MM.1S (cell line): ENCODE data around the gene CDH4.

Experiments
- DNase-seq: peaks from one replicate; pipeline ENCODE4 v3.0.0-alpha.2; 2015
- H2AFZ ChIP-seq: fragments of 300-600 bp; sonication (generic); 2 replicates; pipeline ENCODE4 v1.6.0; 2016; ENCODE audit warnings: antibody characterized with exemption, low read length
- H3F3A ChIP-seq: fragments of 300-600 bp; sonication (generic); 2 replicates; pipeline ENCODE4 v1.6.1; 2016; ENCODE audit warnings: mild to moderate bottlenecking, antibody characterized with exemption, low read length, moderate library complexity, mixed read lengths; ENCODE audit not compliant: insufficient read depth
- H3K27ac ChIP-seq: fragments of 300-600 bp; sonication (generic); 2 replicates; pipeline ENCODE4 v1.5.1; 2016; ENCODE audit warnings: mild to moderate bottlenecking, low read length
- H3K27me3 ChIP-seq: fragments of 300-600 bp; sonication (generic); replicated peaks from 2 replicates; pipeline ENCODE4 v1.6.0; 2016; ENCODE audit warnings: low read length; ENCODE audit not compliant: insufficient read depth
- H3K36me3 ChIP-seq: fragments of 300-600 bp; sonication (generic); replicated peaks from 2 replicates; pipeline ENCODE4 v1.6.1; 2016; ENCODE audit warnings: mild to moderate bottlenecking, low read length, mixed read lengths; ENCODE audit not compliant: insufficient read depth
- H3K4me1 ChIP-seq: fragments of 300-600 bp; sonication (generic); 2 replicates; pipeline ENCODE4 v1.6.1; 2016; ENCODE audit warnings: low read length, mixed read lengths
- H3K4me2 ChIP-seq: fragments of 300-600 bp; sonication (generic); 2 replicates; pipeline ENCODE4 v1.6.0; 2016; ENCODE audit warnings: low read depth, low read length
- H3K4me3 ChIP-seq: fragments of 300-600 bp; sonication (generic); 2 replicates; pipeline ENCODE4 v1.5.1; 2016; ENCODE audit warnings: low read length, mixed read lengths
- H3K79me2 ChIP-seq: fragments of 300-600 bp; sonication (generic); 2 replicates; pipeline ENCODE4 v1.6.1; 2016; ENCODE audit warnings: mixed run types, low read length, mixed read lengths
- H3K9ac ChIP-seq: fragments of 300-600 bp; sonication (generic); 2 replicates; pipeline ENCODE4 v1.6.1; 2016; ENCODE audit warnings: low read length, mixed read lengths
- H3K9me2 ChIP-seq: fragments of 300-600 bp; sonication (generic); replicated peaks from 2 replicates; pipeline ENCODE4 v1.6.1; 2016; ENCODE audit warnings: mild to moderate bottlenecking, low read length, mixed read lengths; ENCODE audit not compliant: insufficient read depth
- H3K9me3 ChIP-seq: fragments of 300-600 bp; sonication (generic); replicated peaks from 2 replicates; pipeline ENCODE4 v1.6.1; 2016; ENCODE audit warnings: mild to moderate bottlenecking, low read length, mixed read lengths; ENCODE audit not compliant: insufficient read depth
- H4K20me1 ChIP-seq: fragments of 300-600 bp; sonication (generic); 2 replicates; pipeline ENCODE4 v1.6.1; 2016; ENCODE audit warnings: mild to moderate bottlenecking, low read length, moderate library complexity, mixed read lengths; ENCODE audit not compliant: insufficient read depth
- EZH2 ChIP-seq: fragments of 300-600 bp; sonication (generic); optimal IDR thresholded peaks from 2 replicates; pipeline ENCODE3; 2017; ENCODE audit warnings: low read depth, mild to moderate bottlenecking, antibody characterized with exemption, low read length, mixed read lengths
- EZH2phosphoT487 ChIP-seq: fragments of 300-600 bp; sonication (generic); IDR thresholded peaks from 2 replicates; pipeline ENCODE4 v1.6.1; 2018; ENCODE audit warnings: antibody characterized with exemption, low read length
- TF ChIP-seq, protein P1 (sequence below): fragments of 300-600 bp; sonication (generic); IDR thresholded peaks from 2 replicates; pipeline ENCODE4 v1.5.1; 2016; ENCODE audit warnings: antibody characterized with exemption, low read length, mixed read lengths

Gene CDH4

DNA sequence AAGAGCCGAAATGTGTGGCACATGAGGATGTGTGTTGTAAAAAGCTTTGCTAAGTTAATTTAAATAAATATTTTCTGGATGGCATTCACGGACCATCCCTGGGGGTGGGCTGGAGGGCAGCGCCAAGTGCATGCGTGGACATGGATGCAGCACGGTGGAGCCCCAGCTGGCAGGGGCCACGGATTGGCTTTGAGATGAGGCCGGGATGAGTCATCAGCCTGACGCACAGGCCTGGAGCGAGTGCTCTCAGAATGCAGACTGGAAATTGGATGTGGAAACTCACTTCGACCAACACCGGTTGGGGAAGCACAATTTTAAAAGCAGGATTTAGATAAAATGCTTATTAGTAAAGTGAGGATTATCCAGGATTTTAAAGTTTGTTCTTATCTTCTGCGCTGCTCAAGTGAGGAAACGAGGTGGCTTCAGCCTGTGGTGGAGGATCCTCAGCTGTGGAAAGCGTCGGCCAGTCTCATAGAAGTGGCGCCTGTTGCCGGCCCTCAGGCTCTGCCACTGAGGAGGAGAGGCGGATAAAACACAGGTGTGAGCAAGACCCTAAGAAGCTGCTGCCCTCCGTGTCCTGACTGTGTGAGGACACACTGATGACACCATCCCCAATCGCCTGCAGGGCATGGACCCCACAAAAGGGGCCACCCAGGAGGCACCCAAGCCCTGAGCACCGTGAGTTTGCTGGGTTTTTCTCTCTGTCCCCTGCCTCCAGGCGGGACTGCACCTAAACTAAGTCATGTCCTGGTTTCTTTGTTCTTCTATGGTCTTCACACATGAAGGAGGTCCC, 279.7 kb downstream of the CDH4 start:
- Histone ChIP-seq H3K36me3 (no peaks in the 10 kb centered on the region), H3F3A (no peaks in the 10 kb centered on the region), H3K4me2 (no peak overlapping the region), H3K27me3 (peaks cover 81% of the 10 kb centered on the region), H3K79me2 (no peaks in the 10 kb centered on the region), H2AFZ (no peak overlapping the region), H4K20me1 (no peaks in the 10 kb centered on the region), H3K9me3 (no peaks in the 10 kb centered on the region), H3K4me1 (no peaks in the 10 kb centered on the region), H3K9ac (no peak overlapping the region), H3K9me2 (no peaks in the 10 kb centered on the region), H3K4me3 (no peak overlapping the region), H3K27ac (no peak overlapping the region)
- no peak for TF ChIP-seq EZH2
- TF ChIP-seq, protein P1, sequence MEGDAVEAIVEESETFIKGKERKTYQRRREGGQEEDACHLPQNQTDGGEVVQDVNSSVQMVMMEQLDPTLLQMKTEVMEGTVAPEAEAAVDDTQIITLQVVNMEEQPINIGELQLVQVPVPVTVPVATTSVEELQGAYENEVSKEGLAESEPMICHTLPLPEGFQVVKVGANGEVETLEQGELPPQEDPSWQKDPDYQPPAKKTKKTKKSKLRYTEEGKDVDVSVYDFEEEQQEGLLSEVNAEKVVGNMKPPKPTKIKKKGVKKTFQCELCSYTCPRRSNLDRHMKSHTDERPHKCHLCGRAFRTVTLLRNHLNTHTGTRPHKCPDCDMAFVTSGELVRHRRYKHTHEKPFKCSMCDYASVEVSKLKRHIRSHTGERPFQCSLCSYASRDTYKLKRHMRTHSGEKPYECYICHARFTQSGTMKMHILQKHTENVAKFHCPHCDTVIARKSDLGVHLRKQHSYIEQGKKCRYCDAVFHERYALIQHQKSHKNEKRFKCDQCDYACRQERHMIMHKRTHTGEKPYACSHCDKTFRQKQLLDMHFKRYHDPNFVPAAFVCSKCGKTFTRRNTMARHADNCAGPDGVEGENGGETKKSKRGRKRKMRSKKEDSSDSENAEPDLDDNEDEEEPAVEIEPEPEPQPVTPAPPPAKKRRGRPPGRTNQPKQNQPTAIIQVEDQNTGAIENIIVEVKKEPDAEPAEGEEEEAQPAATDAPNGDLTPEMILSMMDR, result no peak
- no peak for DNase-seq

DNA sequence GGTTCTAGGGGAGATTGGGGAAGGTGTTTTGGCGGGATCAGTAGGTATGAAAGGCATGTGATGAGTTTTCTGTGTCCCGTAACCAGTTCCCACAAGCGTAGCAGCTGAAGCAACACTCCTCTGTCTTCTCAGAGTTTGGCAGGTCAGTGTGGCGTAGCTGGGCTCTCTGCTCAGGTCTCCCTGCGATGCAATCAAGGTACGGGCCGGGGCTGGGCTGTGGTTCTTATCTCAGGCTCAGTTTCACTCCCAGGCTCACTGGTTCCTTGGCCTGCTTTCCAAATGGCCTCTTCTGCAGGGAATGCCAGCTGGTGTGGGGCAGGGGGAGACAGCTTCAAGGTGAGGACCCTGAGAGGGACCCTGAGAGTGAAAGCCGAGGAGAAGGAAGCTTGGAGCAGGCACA, 280.7 kb downstream of the CDH4 start:
- H3K4me2 ChIP-seq, result no peak overlapping the region
- H2AFZ ChIP-seq, result no peak overlapping the region
- no peak overlapping the region for H3K27ac ChIP-seq
- no peaks in the 10 kb centered on the region for H3K4me1 ChIP-seq
- DNase-seq, result no peak
- H3K79me2 ChIP-seq, result no peaks in the 10 kb centered on the region
- no peaks in the 10 kb centered on the region for H3F3A ChIP-seq
- peaks cover 81% of the 10 kb centered on the region for H3K27me3 ChIP-seq
- H3K9me3 ChIP-seq, result no peaks in the 10 kb centered on the region
- TF ChIP-seq EZH2, result no peak
- TF ChIP-seq EZH2phosphoT487, result no peak
- TF ChIP-seq, protein P1, result no peak
- no peak overlapping the region for H3K4me3 ChIP-seq
- no peaks in the 10 kb centered on the region for H3K36me3 ChIP-seq
- no peaks in the 10 kb centered on the region for H3K9me2 ChIP-seq
- no peaks in the 10 kb centered on the region for H4K20me1 ChIP-seq
- no peak overlapping the region for H3K9ac ChIP-seq

DNA sequence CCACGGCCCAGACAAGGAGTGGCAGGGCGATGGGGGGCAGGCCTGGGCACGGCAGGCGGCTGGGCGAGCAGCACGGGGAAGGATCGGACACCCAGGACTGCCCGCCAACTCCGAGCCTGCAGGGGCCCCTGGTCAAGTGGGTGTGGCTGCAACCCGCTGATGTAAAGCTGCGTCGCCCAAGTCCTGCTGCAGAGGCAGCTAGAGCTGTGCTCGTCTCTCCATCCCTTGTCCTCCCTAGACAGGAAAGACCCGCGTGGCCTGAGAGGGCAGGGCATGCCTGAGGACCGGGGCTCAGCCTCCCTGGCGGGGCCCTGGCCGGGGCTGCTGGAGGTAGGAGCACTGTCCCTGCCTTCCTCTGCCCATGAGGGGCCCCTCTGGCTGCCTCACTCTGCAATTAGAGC, 281.2 kb downstream of the CDH4 start:
- no peak overlapping the region for H3K27ac ChIP-seq
- H3K9me2 ChIP-seq, result no peaks in the 10 kb centered on the region
- H3K4me3 ChIP-seq, result no peak overlapping the region
- no peak overlapping the region for H2AFZ ChIP-seq
- no peak for DNase-seq
- no peaks in the 10 kb centered on the region for H3F3A ChIP-seq
- H3K27me3 ChIP-seq, result peaks cover 84% of the 10 kb centered on the region
- H3K9me3 ChIP-seq, result no peaks in the 10 kb centered on the region
- H3K36me3 ChIP-seq, result no peaks in the 10 kb centered on the region
- no peaks in the 10 kb centered on the region for H3K79me2 ChIP-seq
- H3K4me1 ChIP-seq, result no peaks in the 10 kb centered on the region
- H3K4me2 ChIP-seq, result no peak overlapping the region
- no peak for TF ChIP-seq EZH2
- TF ChIP-seq, protein P1, result no peak
- TF ChIP-seq EZH2phosphoT487, result no peak
- H3K9ac ChIP-seq, result no peak overlapping the region
- H4K20me1 ChIP-seq, result no peaks in the 10 kb centered on the region
